CD14-positive monocyte (primary cell): ENCODE data around the gene SLC1A7. TPM values are rescaled to one million over a fixed set of nuclear protein-coding genes. Genes with fewer than 3 reads are reported as not detected.
A peak's percentile ranks its signal among the peaks of the same experiment; 100 is the strongest.

Experiments
- DNase-seq, 3 donors: peaks; one replicate each; pipeline ENCODE4 v3.0.0-alpha.2; 2011 to 2022
- H2AFZ ChIP-seq: 2 replicates; pipeline ENCODE4 v1.6.0; 2012; ENCODE audit warnings: mild to moderate bottlenecking, low read depth, low read length, inconsistent platforms; ENCODE audit not compliant: insufficient read depth, poor library complexity, severe bottlenecking
- H3K27ac ChIP-seq, 2 donors: 1 replicate in 1 of 2; 2 replicates in 1 of 2; pipeline ENCODE4 v1.5.1; 2012 to 2013; ENCODE audit warnings: low read length in 2 of 2, control low read depth in 1 of 2, inconsistent platforms in 1 of 2, low read depth in 1 of 2, mild to moderate bottlenecking in 1 of 2
- H3K27me3 ChIP-seq, 2 donors: one replicate each; pipeline versions ENCODE4 v1.6.0 to v1.6.1; 2011 to 2013; ENCODE audit warnings: low read length in 2 of 2; ENCODE audit not compliant: control insufficient read depth in 2 of 2, insufficient read depth in 2 of 2
- H3K36me3 ChIP-seq, 2 donors: replicated peaks in 1 of 2; 1 replicate in 1 of 2; 2 replicates in 1 of 2; pipeline versions ENCODE4 v1.5.1 to v1.6.1; 2012 to 2013; ENCODE audit warnings: low read length in 2 of 2, control low read depth in 1 of 2, inconsistent platforms in 1 of 2, mild to moderate bottlenecking in 1 of 2; ENCODE audit not compliant: insufficient read depth in 2 of 2, control insufficient read depth in 1 of 2
- H3K4me1 ChIP-seq, 2 donors: 1 replicate in 1 of 2; 2 replicates in 1 of 2; pipeline versions ENCODE4 v1.5.1 to v1.6.1; 2012 to 2013; ENCODE audit warnings: low read length in 2 of 2, control low read depth in 1 of 2, inconsistent platforms in 1 of 2, mild to moderate bottlenecking in 1 of 2, moderate library complexity in 1 of 2; ENCODE audit not compliant: insufficient read depth in 2 of 2, control insufficient read depth in 1 of 2
- H3K4me2 ChIP-seq: replicated peaks from 2 replicates; pipeline ENCODE3; 2012; ENCODE audit warnings: low read length, moderate library complexity, mild to moderate bottlenecking; ENCODE audit not compliant: poor library complexity, severe bottlenecking; ENCODE audit errors: extremely low read depth
- H3K4me3 ChIP-seq, 3 experiments: fragments of 200-600 bp in 1 of 3; sonication (generic) in 1 of 3; replicated peaks in 1 of 3; 1 replicate in 2 of 3; 2 replicates in 1 of 3; pipeline ENCODE4 v1.5.1; 2011 to 2013; ENCODE audit warnings: low read length in 3 of 3, mild to moderate bottlenecking in 3 of 3, control low read depth in 2 of 3, low read depth in 2 of 3, inconsistent platforms in 1 of 3, moderate library complexity in 1 of 3
- H3K79me2 ChIP-seq: 2 replicates; pipeline ENCODE4 v1.6.0; 2012; ENCODE audit warnings: mild to moderate bottlenecking, control low read depth, inconsistent platforms, low read length, moderate library complexity; ENCODE audit not compliant: insufficient read depth
- H3K9ac ChIP-seq: 2 replicates; pipeline ENCODE4 v1.6.0; 2017; ENCODE audit warnings: low read length, mild to moderate bottlenecking; ENCODE audit not compliant: insufficient read depth, poor library complexity, severe bottlenecking
- H3K9me3 ChIP-seq, 2 donors: replicated peaks in 1 of 2; 1 replicate in 1 of 2; 2 replicates in 1 of 2; pipeline versions ENCODE4 v1.5.1 to v1.6.1; 2012 to 2013; ENCODE audit warnings: low read length in 2 of 2, control low read depth in 1 of 2; ENCODE audit not compliant: control insufficient read depth in 1 of 2, insufficient read depth in 1 of 2
- H4K20me1 ChIP-seq: 2 replicates; pipeline ENCODE4 v1.6.0; 2012; ENCODE audit warnings: mild to moderate bottlenecking, low read length, control low read depth, moderate library complexity; ENCODE audit not compliant: insufficient read depth
- H3K27ac Mint-ChIP-seq, 7 donors: one replicate each; pipeline ENCODE4 v1.8.0; 2020; ENCODE audit warnings: mild to moderate bottlenecking in 7 of 7, mixed read lengths in 7 of 7, moderate library complexity in 6 of 7, inconsistent platforms in 2 of 7
- H3K27me3 Mint-ChIP-seq, 3 donors: one replicate each; pipeline ENCODE4 v1.8.0; 2021 to 2022; ENCODE audit warnings: low read depth in 3 of 3, mild to moderate bottlenecking in 3 of 3, mixed read lengths in 3 of 3, moderate library complexity in 3 of 3, inconsistent platforms in 1 of 3
- H3K36me3 Mint-ChIP-seq, 2 donors: one replicate each; pipeline ENCODE4 v1.8.0; 2020; ENCODE audit warnings: mixed read lengths in 2 of 2, inconsistent platforms in 1 of 2, mild to moderate bottlenecking in 1 of 2
- H3K4me1 Mint-ChIP-seq: one replicate; pipeline ENCODE4 v1.8.0; 2020; ENCODE audit warnings: mild to moderate bottlenecking, mixed read lengths
- H3K4me3 Mint-ChIP-seq, 2 donors: one replicate each; pipeline ENCODE4 v1.8.0; 2020; ENCODE audit warnings: mild to moderate bottlenecking in 2 of 2, mixed read lengths in 2 of 2, moderate library complexity in 1 of 2
- H3K9me3 Mint-ChIP-seq, 7 donors: one replicate each; pipeline ENCODE4 v1.8.0; 2020 to 2022; ENCODE audit warnings: mixed read lengths in 7 of 7, mild to moderate bottlenecking in 6 of 7, moderate library complexity in 6 of 7, inconsistent platforms in 2 of 7
- WGBS: methylation state at CpG from one replicate; pipeline ENCODE4 v1.1.5; 2013; ENCODE audit warnings: missing lambda C conversion rate; ENCODE audit not compliant: insufficient coverage; 5-methylcytosine and 5-hydroxymethylcytosine counted together
- intact Hi-C, 2 donors: fragments of 100-400 bp; cut with micrococcal nuclease; formaldehyde crosslinking; loops; one replicate each; pipeline versions ENCODE4 v1.15.0 to v1.15.1; 2023
- polyA plus RNA-seq, 3 donors: library from polyadenylated mRNA; depleted of rRNA in 1 of 3; unstranded in 2 of 3; stranded (reverse) in 1 of 3; fragments of 300-500 nt in 2 of 3; fragments of >200 nt in 1 of 3; fragmentation: Illumina TruSeq in 2 of 3; gene quantifications; 1 replicate in 2 of 3; 2 replicates in 1 of 3; pipeline ENCODE4 v1.2.3, GENCODE V29; 2012 to 2021
- TF ChIP-seq, protein P1 (sequence below): fragments of 200-600 bp; IDR thresholded peaks from one replicate; pipeline ENCODE4 v1.8.0; 2022; ENCODE audit warnings: antibody characterized with exemption, mild to moderate bottlenecking

The SLC1A7 gene
- polyA plus RNA-seq, 3 donors = not detected

DNA sequence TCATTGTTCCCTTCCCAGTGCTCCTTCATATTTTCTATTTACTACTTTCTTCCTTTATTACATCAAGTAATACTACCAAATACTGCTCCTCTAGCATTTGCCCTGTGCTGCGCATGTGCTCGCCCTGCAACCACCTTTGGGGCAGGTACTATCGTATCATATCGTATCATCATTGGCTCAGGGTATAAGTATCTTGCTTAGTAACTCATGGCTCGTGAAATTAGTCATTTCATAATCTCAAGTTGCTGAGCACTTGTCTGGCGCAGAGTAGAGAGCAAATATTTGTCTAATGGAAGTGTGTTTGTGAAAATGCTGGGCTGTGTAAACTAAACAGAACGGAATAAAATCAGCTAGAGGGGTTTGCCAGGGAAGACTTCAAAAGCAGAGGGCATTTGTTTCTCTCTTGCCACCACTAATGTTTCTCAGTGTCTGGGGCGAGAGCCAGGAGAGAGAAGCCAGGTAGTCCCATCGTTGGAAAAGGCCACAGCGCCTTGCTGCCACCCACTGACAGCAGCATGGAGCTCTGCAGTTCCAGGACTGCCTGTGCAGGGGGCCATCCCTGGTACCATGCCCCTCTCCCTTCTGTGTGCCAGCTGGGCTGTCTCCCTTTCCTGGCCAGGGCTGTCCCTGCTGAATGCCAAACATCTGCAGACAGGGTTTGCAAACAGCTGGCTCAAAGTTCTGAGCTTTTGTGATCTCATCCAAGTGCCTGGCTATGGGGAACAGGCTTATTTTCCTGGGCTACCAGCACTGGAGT is 34.2 kb upstream of the SLC1A7 start:
- Histone ChIP-seq H3K4me1 (no peaks in the 10 kb centered on the region), H3K9ac (no peak overlapping the region), H3K9me3 (no peaks in the 10 kb centered on the region), H3K4me2 (no peak overlapping the region), H2AFZ (no peak overlapping the region), H3K27me3 (peaks cover 0 to 4% of the 10 kb centered on the region in 2 donors), H4K20me1 (no peaks in the 10 kb centered on the region), H3K27ac (no peak overlapping the region), H3K4me3 (no peak overlapping the region), H3K36me3 (no peaks in the 10 kb centered on the region), H3K79me2 (no peaks in the 10 kb centered on the region)
- no peaks in the 10 kb centered on the region for H3K9me3 Mint-ChIP-seq
- TF ChIP-seq, protein P1, sequence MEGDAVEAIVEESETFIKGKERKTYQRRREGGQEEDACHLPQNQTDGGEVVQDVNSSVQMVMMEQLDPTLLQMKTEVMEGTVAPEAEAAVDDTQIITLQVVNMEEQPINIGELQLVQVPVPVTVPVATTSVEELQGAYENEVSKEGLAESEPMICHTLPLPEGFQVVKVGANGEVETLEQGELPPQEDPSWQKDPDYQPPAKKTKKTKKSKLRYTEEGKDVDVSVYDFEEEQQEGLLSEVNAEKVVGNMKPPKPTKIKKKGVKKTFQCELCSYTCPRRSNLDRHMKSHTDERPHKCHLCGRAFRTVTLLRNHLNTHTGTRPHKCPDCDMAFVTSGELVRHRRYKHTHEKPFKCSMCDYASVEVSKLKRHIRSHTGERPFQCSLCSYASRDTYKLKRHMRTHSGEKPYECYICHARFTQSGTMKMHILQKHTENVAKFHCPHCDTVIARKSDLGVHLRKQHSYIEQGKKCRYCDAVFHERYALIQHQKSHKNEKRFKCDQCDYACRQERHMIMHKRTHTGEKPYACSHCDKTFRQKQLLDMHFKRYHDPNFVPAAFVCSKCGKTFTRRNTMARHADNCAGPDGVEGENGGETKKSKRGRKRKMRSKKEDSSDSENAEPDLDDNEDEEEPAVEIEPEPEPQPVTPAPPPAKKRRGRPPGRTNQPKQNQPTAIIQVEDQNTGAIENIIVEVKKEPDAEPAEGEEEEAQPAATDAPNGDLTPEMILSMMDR = no peak
- no peak overlapping the region for H3K4me3 Mint-ChIP-seq
- intact Hi-C loops = no loop called here
- no peak overlapping the region for H3K27ac Mint-ChIP-seq
- WGBS = 90% methylated on average over 9 of the region's 10 CpGs
- no peak for DNase-seq
- H3K4me1 Mint-ChIP-seq = peaks cover 5% of the 10 kb centered on the region
- H3K36me3 Mint-ChIP-seq = no peaks in the 10 kb centered on the region
- H3K27me3 Mint-ChIP-seq = peaks cover 4 to 19% (median 14%) of the 10 kb centered on the region in 3 donors

DNA sequence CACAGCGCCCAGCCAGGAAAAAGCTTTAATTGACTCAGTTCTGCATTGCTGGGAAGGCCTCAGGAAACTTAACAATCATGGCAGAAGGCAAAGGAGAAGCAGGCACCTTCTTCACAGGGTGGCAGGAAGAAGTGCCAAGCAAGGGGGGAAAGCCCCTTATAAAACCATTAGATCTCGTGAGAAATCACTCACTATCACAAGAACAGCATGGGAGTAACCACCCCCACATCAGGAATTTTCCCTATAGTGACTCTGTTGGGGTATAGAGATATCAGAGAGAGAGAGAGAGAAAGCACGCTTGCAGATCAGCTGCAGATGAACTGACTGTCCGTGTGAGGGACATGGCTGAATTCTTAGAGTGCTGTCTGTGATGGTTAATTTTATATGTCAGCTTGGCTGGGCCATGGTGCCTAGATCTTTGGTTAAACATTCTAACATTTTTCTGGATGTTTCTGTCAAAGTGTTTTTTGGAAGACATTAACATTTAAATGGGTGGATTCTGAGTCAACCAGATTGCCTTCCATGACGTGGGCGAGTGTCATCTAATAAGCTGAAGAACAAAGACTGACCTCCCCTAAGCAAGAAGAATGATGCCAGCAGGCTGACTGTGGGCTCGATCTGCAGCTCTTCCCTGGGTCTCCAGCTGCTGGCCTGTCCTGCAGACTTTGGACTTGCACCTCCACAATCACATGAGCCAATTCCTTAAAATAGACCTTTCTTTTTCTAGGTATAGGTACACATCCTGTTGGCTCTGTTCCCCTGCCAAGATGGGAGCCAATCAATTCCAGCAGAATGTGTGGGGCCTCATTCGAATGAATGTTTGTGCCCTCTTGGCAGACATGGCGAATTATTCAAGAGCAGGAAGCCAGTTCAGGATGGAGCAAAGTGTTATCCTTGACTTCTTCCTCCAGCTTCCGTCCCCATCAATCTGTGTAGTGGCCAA is 32.8 kb upstream of the SLC1A7 start:
- Mint-ChIP-seq H3K27me3 (peaks cover 4 to 15% (median 12%) of the 10 kb centered on the region in 3 donors), H3K36me3 (no peaks in the 10 kb centered on the region), H3K9me3 (no peaks in the 10 kb centered on the region), H3K27ac (peak overlapping the region in 1 of 7 donors; percentile 48), H3K4me3 (no peak overlapping the region), H3K4me1 (peaks cover 5% of the 10 kb centered on the region)
- Histone ChIP-seq H3K4me1 (no peaks in the 10 kb centered on the region), H3K9ac (no peak overlapping the region), H2AFZ (no peak overlapping the region), H3K27ac (no peak overlapping the region), H3K79me2 (no peaks in the 10 kb centered on the region), H4K20me1 (no peaks in the 10 kb centered on the region), H3K36me3 (no peaks in the 10 kb centered on the region), H3K27me3 (peaks cover 0 to 4% of the 10 kb centered on the region in 2 donors), H3K4me3 (no peak overlapping the region), H3K4me2 (no peak overlapping the region), H3K9me3 (no peaks in the 10 kb centered on the region)
- TF ChIP-seq, protein P1 = no peak
- DNase-seq = no peak
- WGBS = 92% methylated on average over 8 of the region's 10 CpGs
- intact Hi-C loops = no loop called here
